DMS79 treated with DMSO at 0.1 percent for 48 hours (cell line): ENCODE measurements around the gene AKR1B15.
"Not testable (repeated sequence)": the region's sequence is repeated elsewhere in the genome, so short reads cannot be mapped to it uniquely, and the experiment has no call there.

Source experiments
- DNase-seq: peaks from one replicate; lab custom pipeline; 2025; lab: John Stamatoyannopoulos, UW

The AKR1B15 gene

DNA sequence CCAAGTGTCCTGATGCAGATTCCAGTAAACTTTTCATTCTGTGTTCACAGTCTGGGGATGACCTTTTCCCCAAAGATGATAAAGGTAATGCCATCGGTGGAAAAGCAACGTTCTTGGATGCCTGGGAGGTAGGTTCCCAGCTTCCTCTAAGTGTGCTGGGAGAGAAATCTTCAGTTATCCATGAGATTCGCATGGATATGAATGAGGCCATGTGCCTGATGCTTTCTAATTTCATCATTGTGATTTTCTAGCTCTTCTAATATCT is 16.0 kb upstream of the AKR1B15 start:
- no peak for DNase-seq

GRCh38 chr7:134533288-134533771 is 15.6 kb upstream of the AKR1B15 start:
- no peak for DNase-seq

DNA sequence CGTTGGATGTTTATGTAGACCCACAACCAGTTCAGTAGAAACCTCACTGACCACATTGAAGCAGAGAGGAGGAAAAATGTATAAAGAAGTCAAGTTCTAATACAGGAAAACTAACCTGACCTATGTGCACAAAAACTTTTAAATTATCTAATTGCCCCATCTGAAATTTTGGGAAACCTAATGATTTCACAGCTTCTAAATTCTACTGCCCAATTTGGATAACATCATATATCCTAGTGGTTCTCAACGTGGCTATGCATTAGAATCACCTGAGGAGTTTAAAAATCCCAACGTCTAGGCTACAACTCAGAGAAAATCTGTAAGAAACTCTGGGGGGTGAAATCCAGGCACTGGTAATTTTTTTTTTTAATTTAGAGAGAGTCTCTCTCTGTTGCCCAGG is 14.3 kb upstream of the AKR1B15 start:
- no peak for DNase-seq

DNA sequence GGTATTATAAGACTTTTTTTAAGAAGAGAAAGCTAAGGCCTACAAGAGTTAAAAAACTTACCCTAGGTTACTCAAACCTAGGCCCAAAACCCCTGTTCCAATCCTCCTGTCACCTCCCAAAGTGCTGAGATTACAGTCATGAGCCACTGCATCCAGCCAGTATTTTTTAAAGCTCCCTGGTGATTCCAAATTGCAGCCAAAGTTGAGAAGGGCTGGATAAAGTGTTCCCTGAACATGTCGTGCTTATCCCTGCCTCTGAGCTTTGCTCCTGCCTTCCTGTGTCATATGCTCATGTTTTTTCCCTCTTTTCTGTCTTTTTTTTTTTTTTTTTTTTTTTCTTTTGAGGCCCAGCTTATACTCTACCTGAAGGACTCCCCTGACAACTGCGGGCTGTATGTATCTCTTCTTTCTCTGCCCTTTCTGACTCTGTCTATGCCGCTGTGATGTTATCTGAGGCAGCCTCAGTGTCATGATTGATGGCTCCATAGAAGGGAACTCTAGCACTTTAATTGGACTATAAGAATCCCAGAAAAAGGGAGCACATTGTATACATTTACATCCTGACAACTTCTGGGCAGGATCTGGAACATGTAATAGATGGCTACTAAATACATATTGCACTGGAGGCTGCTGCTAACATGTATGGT is 13.5 kb upstream of the AKR1B15 start:
- no peak for DNase-seq

GRCh38 chr7:134535919-134536299 is 13.0 kb upstream of the AKR1B15 start:
- no peak for DNase-seq

- DNase-seq: not testable (repeated sequence)
These were observed 12.4 kb upstream of the AKR1B15 start for GRCh38 chr7:134536558-134536957.

- not testable (repeated sequence) for DNase-seq
These were observed 11.6 kb upstream of the AKR1B15 start for GRCh38 chr7:134537273-134537781.

GRCh38 chr7:134539380-134540004 is 9.4 kb upstream of the AKR1B15 start:
- DNase-seq: no peak

- DNase-seq: not testable (repeated sequence)
These were observed 7.3 kb upstream of the AKR1B15 start for GRCh38 chr7:134541501-134542194.

- DNase-seq: no peak
These were observed 6.6 kb upstream of the AKR1B15 start for GRCh38 chr7:134542195-134542771.

GRCh38 chr7:134545380-134545779 is 3.5 kb upstream of the AKR1B15 start:
- DNase-seq: no peak

DNA sequence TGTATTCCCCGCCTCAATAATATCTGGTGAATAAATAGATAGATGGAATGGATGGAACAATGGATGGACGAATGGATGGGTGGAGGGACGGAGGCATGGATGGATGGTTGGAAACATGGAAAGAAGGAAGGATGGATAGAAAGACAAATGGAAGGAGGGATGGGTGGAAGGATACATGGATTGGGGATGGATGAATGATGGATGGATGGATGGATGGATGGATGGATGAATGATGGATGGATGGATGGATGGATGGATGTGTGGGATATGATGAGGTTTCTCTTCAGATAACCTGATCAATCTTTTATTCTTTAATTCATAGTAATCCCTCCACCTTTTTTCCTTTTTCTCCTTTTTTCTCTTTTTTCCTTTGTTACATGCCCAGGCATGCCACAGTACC is 3.0 kb upstream of the AKR1B15 start:
- no peak for DNase-seq

DNA sequence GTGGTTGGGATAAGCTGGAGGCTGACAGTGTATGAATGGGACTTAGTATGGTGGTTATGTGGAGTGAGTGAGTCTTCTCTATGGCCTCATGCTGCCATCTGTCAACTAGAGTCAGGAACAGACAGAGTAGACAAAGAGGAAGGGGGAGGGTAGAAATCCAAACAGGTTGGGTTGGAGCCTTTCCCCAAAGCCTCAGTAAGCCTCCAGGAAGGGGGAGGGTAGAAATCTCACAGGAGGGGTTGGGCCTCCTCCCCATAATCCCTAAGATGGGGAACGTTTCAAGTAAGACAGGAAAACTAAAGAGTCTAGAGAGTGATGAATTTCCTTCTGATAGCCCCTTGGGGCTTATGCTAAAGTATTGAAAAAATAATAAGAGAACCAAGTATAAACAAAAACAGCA is 2.0 kb upstream of the AKR1B15 start:
- no peak for DNase-seq

GRCh38 chr7:134547397-134548054 is 1.4 kb upstream of the AKR1B15 start:
- peak; percentile 81 for DNase-seq

DNA sequence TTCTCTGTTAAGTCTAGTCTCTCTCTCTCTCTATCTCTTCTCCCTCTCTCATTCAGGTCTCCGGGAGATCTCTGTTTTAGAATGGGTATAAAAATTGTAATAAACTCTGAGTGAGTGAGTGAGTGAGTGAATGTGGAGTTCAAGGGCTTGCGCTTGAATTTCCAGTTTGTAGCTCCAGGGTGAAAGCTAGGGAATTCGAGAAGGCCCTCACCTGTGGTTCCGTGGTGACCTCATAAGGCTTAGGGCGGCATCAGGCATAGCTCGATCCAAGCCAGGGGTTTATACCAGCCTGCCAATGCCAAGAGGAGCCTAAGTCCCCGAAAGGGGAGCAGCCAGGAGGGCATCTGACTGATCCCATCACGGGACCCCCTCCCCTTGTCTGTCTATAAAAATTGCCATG is 456 bp downstream of the AKR1B15 start:
- no peak for DNase-seq

GRCh38 chr7:134552105-134552504 is 3.2 kb downstream of the AKR1B15 start:
- DNase-seq: no peak

GRCh38 chr7:134553976-134554375 is 5.1 kb downstream of the AKR1B15 start:
- no peak for DNase-seq

- no peak for DNase-seq
These were observed 5.6 kb downstream of the AKR1B15 start for GRCh38 chr7:134554417-134554966.

- no peak for DNase-seq
These were observed 8.5 kb downstream of the AKR1B15 start for GRCh38 chr7:134557391-134557790.

- DNase-seq: no peak
These were observed 9.5 kb downstream of the AKR1B15 start for GRCh38 chr7:134558370-134558769.

DNA sequence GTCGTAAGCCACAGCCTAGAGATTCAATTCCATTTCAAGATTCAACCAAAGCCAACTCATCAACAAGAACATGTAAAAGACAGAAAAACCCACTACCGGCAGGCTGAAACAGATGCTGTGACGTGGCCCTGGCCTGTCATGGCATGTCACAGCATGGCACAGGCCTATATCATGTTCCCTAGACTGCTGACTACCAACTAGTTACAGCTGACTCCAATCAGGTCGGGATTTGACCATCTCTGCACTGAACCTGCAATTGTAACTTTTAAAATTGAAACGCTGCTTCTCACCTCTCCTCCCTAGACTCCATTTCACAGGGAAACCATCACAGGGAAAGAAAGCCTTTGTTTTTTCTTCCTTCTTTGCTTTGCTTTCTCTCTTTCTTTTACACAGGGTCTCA is 12.7 kb downstream of the AKR1B15 start:
- DNase-seq: not testable (repeated sequence)

- DNase-seq: no peak
These were observed 13.2 kb downstream of the AKR1B15 start for GRCh38 chr7:134562136-134562535.
